ENCODE measurements around the gene PDLIM5. TPM values are rescaled to one million over a fixed set of nuclear protein-coding genes. Genes with fewer than 3 reads are reported as not detected.

Gene PDLIM5
- total RNA-seq, 3 donors from 2014 or later (not counting 1 experiment from before 2014, with no cell fraction given), result 41.8 to 94.8 (median 50.5) TPM

DNA sequence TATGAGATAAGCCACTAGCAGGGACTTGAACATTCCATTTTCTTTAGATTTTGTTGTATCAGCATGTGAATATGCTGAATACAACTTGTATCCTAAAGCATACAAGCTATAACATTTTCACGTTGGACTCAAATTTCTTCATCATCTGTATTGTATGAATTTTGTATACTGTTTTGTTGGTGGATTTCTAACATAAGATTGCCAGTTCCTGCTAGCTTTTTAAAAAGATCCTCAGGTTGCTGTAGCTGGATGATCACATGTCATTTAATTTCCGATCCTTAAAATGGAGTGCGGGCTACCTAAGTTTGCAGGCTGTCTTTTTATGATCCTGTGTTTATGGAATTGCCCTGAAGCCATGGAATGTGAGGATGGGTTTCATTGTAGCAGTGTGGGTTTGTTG, 6.9 kb downstream of the PDLIM5 start:
- intact Hi-C loops (cut with micrococcal nuclease), result no loop called here

DNA sequence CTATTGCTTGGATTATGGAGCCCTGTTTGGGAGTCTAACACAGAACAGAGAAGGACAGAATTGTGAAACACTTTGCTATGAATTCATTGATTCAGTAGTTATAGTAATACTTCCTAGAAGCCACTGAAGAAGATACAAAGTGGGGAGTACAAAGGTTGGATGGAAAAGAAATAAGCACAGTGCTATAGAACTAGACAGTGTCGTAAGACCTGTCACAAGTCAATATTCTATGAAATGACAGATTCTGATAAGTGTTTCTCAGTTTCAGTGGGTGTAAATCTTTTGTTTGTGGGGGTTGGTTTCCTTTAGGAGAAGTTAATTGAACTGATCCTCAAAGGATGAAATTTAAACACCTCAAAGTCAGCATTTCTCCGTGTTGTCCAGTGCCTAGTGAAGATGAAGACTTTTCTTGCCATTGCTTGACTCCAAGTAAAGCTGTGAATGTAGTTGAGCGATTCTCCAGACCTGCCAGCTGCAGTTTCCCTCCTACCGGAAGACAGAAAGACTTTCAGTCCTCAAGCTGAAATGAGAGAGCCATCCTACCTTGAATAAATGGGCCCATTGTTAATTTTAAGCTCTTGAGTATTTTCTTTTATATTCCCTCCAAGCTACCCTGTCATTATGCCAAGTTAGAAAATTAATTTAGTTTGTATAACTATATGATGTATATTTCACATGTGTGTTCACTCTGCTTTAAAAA, 7.9 kb downstream of the PDLIM5 start:
- H3K27ac Mint-ChIP-seq, result no peak overlapping the region
- Histone ChIP-seq H3K4me1 (ENCODE audit: control insufficient read depth, insufficient read depth, low read length) (no peaks in the 10 kb centered on the region), H3K9me3 (ENCODE audit: control insufficient read depth, insufficient read depth, low read length) (no peaks in the 10 kb centered on the region), H3K4me3 (ENCODE audit: low read length) (no peak overlapping the region), H3K27ac (ENCODE audit: low read length) (no peak overlapping the region), H3K36me3 (ENCODE audit: control insufficient read depth, insufficient read depth, low read length) (peaks cover 2% of the 10 kb centered on the region), H3K27me3 (ENCODE audit: control insufficient read depth, insufficient read depth, low read length) (no peaks in the 10 kb centered on the region)
- ATAC-seq (no peak), DNase-seq (no peak)
- H3K9me3 Mint-ChIP-seq, result no peaks in the 10 kb centered on the region
- H3K36me3 Mint-ChIP-seq, result no peaks in the 10 kb centered on the region
- H3K27me3 Mint-ChIP-seq (ENCODE audit: low read depth in 2 of 2), result no peaks in the 10 kb centered on the region
- 97% methylated on average over 4 of the region's 4 CpGs for WGBS (ENCODE audit: insufficient coverage)
- H3K4me3 Mint-ChIP-seq, result no peak overlapping the region
- H3K4me1 Mint-ChIP-seq, result peaks cover 13 to 23% of the 10 kb centered on the region in 2 donors
- intact Hi-C loops (cut with micrococcal nuclease), result no loop called here
- TF ChIP-seq, protein P1, sequence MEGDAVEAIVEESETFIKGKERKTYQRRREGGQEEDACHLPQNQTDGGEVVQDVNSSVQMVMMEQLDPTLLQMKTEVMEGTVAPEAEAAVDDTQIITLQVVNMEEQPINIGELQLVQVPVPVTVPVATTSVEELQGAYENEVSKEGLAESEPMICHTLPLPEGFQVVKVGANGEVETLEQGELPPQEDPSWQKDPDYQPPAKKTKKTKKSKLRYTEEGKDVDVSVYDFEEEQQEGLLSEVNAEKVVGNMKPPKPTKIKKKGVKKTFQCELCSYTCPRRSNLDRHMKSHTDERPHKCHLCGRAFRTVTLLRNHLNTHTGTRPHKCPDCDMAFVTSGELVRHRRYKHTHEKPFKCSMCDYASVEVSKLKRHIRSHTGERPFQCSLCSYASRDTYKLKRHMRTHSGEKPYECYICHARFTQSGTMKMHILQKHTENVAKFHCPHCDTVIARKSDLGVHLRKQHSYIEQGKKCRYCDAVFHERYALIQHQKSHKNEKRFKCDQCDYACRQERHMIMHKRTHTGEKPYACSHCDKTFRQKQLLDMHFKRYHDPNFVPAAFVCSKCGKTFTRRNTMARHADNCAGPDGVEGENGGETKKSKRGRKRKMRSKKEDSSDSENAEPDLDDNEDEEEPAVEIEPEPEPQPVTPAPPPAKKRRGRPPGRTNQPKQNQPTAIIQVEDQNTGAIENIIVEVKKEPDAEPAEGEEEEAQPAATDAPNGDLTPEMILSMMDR (IDR thresholded peaks at IDR 0.05), result no peak

More for the DNA sequence above, 6.9 kb downstream of the PDLIM5 start:
- Histone ChIP-seq H3K4me3 (ENCODE audit: low read length) (no peak overlapping the region), H3K9me3 (ENCODE audit: control insufficient read depth, insufficient read depth, low read length) (no peaks in the 10 kb centered on the region), H3K27me3 (ENCODE audit: control insufficient read depth, insufficient read depth, low read length) (no peaks in the 10 kb centered on the region), H3K4me1 (ENCODE audit: control insufficient read depth, insufficient read depth, low read length) (no peaks in the 10 kb centered on the region), H3K36me3 (ENCODE audit: control insufficient read depth, insufficient read depth, low read length) (peaks cover 2% of the 10 kb centered on the region), H3K27ac (ENCODE audit: low read length) (no peak overlapping the region)
- DNase-seq, result no peak
- H3K4me3 Mint-ChIP-seq, result no peak overlapping the region
- H3K4me1 Mint-ChIP-seq, result peaks cover 19% of the 10 kb centered on the region in 2 donors
- TF ChIP-seq, protein P1 (IDR thresholded peaks at IDR 0.05), result no peak
- no peaks in the 10 kb centered on the region for H3K27me3 Mint-ChIP-seq (ENCODE audit: low read depth in 2 of 2)
- 97% methylated on average over 2 of the region's 3 CpGs for WGBS (ENCODE audit: insufficient coverage)
- ATAC-seq, result no peak
- H3K27ac Mint-ChIP-seq, result no peak overlapping the region
- no peaks in the 10 kb centered on the region for H3K9me3 Mint-ChIP-seq
- H3K36me3 Mint-ChIP-seq, result no peaks in the 10 kb centered on the region

DNA sequence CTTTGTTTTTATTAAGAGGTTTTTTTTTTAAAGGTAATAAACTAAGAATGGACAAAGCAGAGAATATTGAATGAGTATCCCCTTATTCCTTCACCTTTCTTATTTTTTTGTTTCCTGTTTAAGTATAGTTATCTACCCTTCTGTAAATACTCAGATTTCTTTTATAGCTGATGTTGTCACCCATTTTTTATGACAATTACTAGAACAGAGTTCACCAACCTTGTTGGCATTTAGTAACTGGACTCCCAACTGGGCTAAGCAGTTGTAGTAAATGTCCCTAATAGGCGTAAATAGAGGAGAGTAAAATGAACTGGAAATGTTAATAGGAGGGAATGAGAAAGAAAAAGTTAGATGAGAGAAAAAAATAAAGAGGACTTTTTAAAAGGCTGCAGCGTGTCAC, 9.8 kb downstream of the PDLIM5 start:
- no peak overlapping the region for H3K4me3 ChIP-seq (ENCODE audit: low read length)
- H3K36me3 ChIP-seq (ENCODE audit: control insufficient read depth, insufficient read depth, low read length), result peaks cover 2% of the 10 kb centered on the region
- intact Hi-C loops (cut with micrococcal nuclease), result no loop called here
- no peaks in the 10 kb centered on the region for H3K27me3 Mint-ChIP-seq (ENCODE audit: low read depth in 2 of 2)
- no peaks in the 10 kb centered on the region for H3K9me3 Mint-ChIP-seq
- no peak overlapping the region for H3K27ac ChIP-seq (ENCODE audit: low read length)
- H3K4me3 Mint-ChIP-seq, result no peak overlapping the region
- H3K4me1 Mint-ChIP-seq, result peaks cover 13 to 23% of the 10 kb centered on the region in 2 donors
- H3K9me3 ChIP-seq (ENCODE audit: control insufficient read depth, insufficient read depth, low read length), result no peaks in the 10 kb centered on the region
- H3K27ac Mint-ChIP-seq, result no peak overlapping the region
- no peaks in the 10 kb centered on the region for H3K4me1 ChIP-seq (ENCODE audit: control insufficient read depth, insufficient read depth, low read length)
- TF ChIP-seq, protein P1 (IDR thresholded peaks at IDR 0.05), result no peak
- no peaks in the 10 kb centered on the region for H3K27me3 ChIP-seq (ENCODE audit: control insufficient read depth, insufficient read depth, low read length)
- H3K36me3 Mint-ChIP-seq, result no peaks in the 10 kb centered on the region
- DNase-seq, result no peak
- 98% methylated on average over 2 of the region's 2 CpGs for WGBS (ENCODE audit: insufficient coverage)
- ATAC-seq, result no peak

DNA sequence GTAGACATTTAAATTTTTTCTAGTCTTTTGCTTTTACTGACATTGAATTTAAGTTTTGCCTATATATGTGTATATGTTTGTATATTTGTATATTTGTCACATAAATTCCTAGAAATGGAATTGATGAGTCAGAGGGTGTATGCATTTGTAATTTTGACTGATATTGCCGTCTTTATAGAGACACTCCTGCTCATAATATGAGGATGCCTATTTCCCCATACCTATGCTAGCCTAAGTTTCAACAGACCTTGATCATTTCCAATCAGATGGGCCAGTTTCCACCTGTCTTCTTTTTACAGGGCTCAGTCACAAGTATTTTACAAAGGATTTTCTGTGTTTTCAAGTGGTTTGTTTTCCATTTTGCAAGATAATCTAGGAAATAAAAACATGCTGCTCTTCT, 10.8 kb downstream of the PDLIM5 start:
- peaks cover 12 to 23% of the 10 kb centered on the region in 2 donors for H3K4me1 Mint-ChIP-seq
- Histone ChIP-seq H3K27ac (ENCODE audit: low read length) (no peak overlapping the region), H3K4me3 (ENCODE audit: low read length) (no peak overlapping the region), H3K4me1 (ENCODE audit: control insufficient read depth, insufficient read depth, low read length) (no peaks in the 10 kb centered on the region), H3K36me3 (ENCODE audit: control insufficient read depth, insufficient read depth, low read length) (no peaks in the 10 kb centered on the region), H3K27me3 (ENCODE audit: control insufficient read depth, insufficient read depth, low read length) (no peaks in the 10 kb centered on the region), H3K9me3 (ENCODE audit: control insufficient read depth, insufficient read depth, low read length) (no peaks in the 10 kb centered on the region)
- no peak overlapping the region for H3K27ac Mint-ChIP-seq
- TF ChIP-seq, protein P1 (IDR thresholded peaks at IDR 0.05), result no peak
- H3K4me3 Mint-ChIP-seq, result no peak overlapping the region
- no peaks in the 10 kb centered on the region for H3K36me3 Mint-ChIP-seq
- H3K9me3 Mint-ChIP-seq, result no peaks in the 10 kb centered on the region
- WGBS (ENCODE audit: insufficient coverage), result 89% methylated on average over 1 of the region's 1 CpG
- intact Hi-C loops (cut with micrococcal nuclease), result no loop called here
- no peaks in the 10 kb centered on the region for H3K27me3 Mint-ChIP-seq (ENCODE audit: low read depth in 2 of 2)
- no peak for ATAC-seq
- DNase-seq, result no peak

Measured in natural killer cell (primary cell).